ENCODE measurements around the gene MYO18B.

MYO18B gene

DNA sequence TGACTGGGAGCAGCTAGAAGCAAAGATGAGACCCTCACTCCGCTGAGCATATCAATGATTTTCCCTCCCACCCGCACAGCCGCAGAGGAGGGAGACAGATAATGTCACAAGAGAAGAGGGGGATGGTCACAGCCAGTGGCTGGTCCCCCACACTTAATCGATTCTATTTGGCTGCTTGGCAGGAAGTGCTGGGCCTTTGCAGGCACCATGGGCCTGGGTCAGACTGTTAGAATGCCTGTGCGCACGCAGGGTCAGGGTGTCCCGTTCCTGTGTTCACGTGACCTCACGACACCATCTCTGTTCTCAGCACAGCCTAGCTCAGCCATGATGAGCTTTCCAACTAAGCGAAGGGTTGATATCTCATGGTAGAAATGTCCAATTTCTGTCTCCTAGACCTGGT, 107.0 kb downstream of the MYO18B start:
- no peak for TF ChIP-seq CTCF (IDR thresholded peaks at IDR 0.05; ENCODE audit: borderline replicate concordance, control extremely low read depth, extremely low read depth, insufficient read depth, missing control alignments)
- in situ Hi-C loops (cut with MboI; ENCODE audit: low sequenced_read_pairs, unreplicated experiment): no loop called here
- DNase-seq (ENCODE audit: low spot score): no peak

DNA sequence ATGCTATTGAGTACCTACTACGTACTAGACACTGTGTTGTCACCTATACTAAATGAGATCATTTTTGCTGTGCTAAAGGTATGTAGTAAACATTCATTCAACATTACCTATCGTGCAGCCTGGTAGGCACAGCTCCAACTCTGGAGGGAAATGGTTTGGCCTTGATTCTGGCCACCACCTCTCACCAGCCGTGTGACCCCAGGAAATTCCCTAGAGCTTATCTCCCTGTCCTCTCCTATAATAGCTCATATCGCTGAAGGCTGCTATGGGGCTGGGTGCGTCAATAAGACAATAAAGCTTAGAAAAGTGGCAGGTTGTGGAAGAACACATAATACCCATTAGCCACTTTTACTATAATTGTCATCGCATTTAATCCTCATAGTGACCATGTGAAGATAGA, 107.5 kb downstream of the MYO18B start:
- no peak for TF ChIP-seq CTCF (IDR thresholded peaks at IDR 0.05; ENCODE audit: borderline replicate concordance, control extremely low read depth, extremely low read depth, insufficient read depth, missing control alignments)
- DNase-seq (ENCODE audit: low spot score): no peak
- in situ Hi-C loops (cut with MboI; ENCODE audit: low sequenced_read_pairs, unreplicated experiment): no loop called here

DNA sequence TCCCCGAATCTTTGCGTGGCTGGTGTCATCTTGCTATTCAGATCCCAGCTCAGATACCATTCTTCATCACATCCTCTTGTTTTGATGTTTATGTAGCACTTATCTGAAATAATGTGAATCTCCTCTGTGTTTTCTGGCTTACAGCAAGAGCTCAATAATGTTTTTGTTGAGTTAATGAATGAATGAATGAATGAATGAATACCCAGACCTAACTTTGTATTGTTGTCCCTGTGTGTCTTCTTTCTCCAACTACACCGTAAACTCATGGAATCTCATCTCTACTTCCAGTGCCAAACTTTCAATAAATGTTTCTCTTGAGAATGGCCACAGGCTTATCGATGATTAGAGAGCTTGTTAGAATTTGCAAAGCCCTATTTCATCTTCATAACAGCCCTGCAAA, 110.2 kb downstream of the MYO18B start:
- no peak for DNase-seq (ENCODE audit: low spot score)
- TF ChIP-seq CTCF (IDR thresholded peaks at IDR 0.05; ENCODE audit: borderline replicate concordance, control extremely low read depth, extremely low read depth, insufficient read depth, missing control alignments): no peak
- in situ Hi-C loops (cut with MboI; ENCODE audit: low sequenced_read_pairs, unreplicated experiment): no loop called here

- DNase-seq (ENCODE audit: low spot score): no peak
- in situ Hi-C loops (cut with MboI; ENCODE audit: low sequenced_read_pairs, unreplicated experiment): no loop called here
- no peak for TF ChIP-seq CTCF (IDR thresholded peaks at IDR 0.05; ENCODE audit: borderline replicate concordance, control extremely low read depth, extremely low read depth, insufficient read depth, missing control alignments)
Observed at GRCh38 chr22:25853078-25853477, 111.1 kb downstream of the MYO18B start.

DNA sequence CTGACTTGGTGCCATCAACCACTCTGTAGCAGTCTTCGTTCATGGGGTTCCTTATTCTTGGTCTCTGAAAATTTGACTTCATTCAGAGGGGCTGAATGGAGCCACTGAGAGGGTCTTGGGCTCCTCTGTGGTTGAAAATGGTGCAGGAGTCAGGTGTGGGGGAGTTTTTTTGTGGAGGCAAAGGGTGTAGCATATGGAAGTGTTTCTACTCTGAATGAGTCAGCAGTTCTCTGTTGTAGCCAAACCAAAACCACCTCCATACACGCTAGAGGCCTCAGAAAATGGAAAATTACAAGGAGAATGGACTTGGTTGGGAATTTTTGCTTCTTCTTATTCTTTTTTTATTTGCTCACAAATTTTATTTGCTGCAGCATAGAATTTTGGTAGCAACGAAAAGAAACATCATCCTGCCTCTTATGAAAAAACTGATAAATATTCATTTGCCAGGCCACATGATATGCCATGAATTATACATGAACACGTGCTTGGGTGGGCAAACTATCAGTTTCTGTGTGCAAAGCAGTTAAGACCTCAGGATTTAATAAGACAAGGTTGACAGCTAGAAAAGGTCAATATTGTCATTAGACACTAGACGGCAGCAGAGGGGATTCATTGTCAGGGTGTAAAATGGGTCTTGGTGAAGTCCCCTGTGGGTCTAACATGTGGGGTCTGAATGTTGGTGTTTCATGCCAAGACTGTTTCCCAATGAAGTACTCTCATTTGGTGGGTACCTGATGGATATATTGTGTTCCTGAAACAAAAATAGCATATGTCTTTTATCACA, 111.7 kb downstream of the MYO18B start:
- no peak for DNase-seq (ENCODE audit: low spot score)
- in situ Hi-C loops (cut with MboI; ENCODE audit: low sequenced_read_pairs, unreplicated experiment): no loop called here
- TF ChIP-seq CTCF (IDR thresholded peaks at IDR 0.05; ENCODE audit: borderline replicate concordance, control extremely low read depth, extremely low read depth, insufficient read depth, missing control alignments): no peak

DNA sequence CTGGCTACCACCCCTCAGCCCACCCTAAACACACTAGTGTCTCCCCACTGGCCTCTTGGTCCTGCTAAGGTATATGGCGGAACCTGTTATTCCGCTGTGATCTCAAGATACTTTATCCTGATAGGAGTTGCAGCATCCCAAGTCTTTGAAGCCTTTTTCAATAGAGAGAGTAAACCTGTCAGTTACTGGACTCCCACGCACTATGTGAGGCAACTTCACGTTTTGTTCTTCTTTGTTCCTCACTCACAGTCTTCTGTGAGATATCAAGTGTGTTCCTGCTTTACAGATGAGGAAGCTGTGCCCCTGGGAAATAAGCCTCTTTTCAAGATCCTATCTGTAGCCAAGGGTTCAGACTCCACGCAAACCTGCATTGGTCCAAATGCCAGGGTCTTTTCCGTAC, 127.8 kb downstream of the MYO18B start:
- in situ Hi-C loops (cut with MboI; ENCODE audit: low sequenced_read_pairs, unreplicated experiment): no loop called here
- TF ChIP-seq CTCF (IDR thresholded peaks at IDR 0.05; ENCODE audit: borderline replicate concordance, control extremely low read depth, extremely low read depth, insufficient read depth, missing control alignments): no peak
- DNase-seq (ENCODE audit: low spot score): no peak

Data from GM13976 (cell line).